Astrocyte (in vitro differentiated cells and primary cell): ENCODE measurements around the gene C6orf89.

ENCODE experiments used
- CTCF ChIP-seq: IDR thresholded peaks from 2 replicates; pipeline ENCODE4 v1.5.1; 2011; ENCODE audit warnings: low read depth, mild to moderate bottlenecking, inconsistent platforms, low read length, moderate library complexity; ENCODE audit not compliant: insufficient read depth
- EZH2 ChIP-seq: IDR thresholded peaks from 2 replicates; pipeline ENCODE4 v1.6.1; 2012; ENCODE audit warnings: mild to moderate bottlenecking, low read length, inconsistent platforms; ENCODE audit not compliant: insufficient read depth

- TF ChIP-seq CTCF (no peak), EZH2 (no peak)
Measured at GRCh38 chr6:36920049-36920448, 34.3 kb downstream of the C6orf89 start.
